Lower lobe of right lung (tissue), 2 donors: ENCODE data around the gene EIF2A. TPM values are rescaled to one million over a fixed set of nuclear protein-coding genes. Genes with fewer than 3 reads are reported as not detected.

Source experiments
- ATAC-seq, 2 donors: fragments of 200-7000 bp; cut with Tn5 transposase; one replicate each; pipeline ENCODE4 v1.9.1; 2020 to 2022; ENCODE audit warnings: mild to moderate bottlenecking in 2 of 2, moderate library complexity in 2 of 2
- DNase-seq: peaks from one replicate; pipeline ENCODE4 v3.0.0-alpha.2; 2020
- H3K27ac ChIP-seq: fragments of 200-600 bp; one replicate; pipeline ENCODE4 v1.8.0; 2022
- H3K27me3 ChIP-seq: fragments of 200-600 bp; one replicate; pipeline ENCODE4 v1.8.0; 2022; ENCODE audit warnings: low read depth
- H3K36me3 ChIP-seq: fragments of 200-600 bp; one replicate; pipeline ENCODE4 v1.8.0; 2022; ENCODE audit warnings: mild to moderate bottlenecking
- H3K4me1 ChIP-seq: fragments of 200-600 bp; one replicate; pipeline ENCODE4 v1.8.0; 2022
- H3K4me3 ChIP-seq: fragments of 200-600 bp; one replicate; pipeline ENCODE4 v1.8.0; 2022; ENCODE audit warnings: mild to moderate bottlenecking
- H3K9me3 ChIP-seq: fragments of 200-600 bp; one replicate; pipeline ENCODE4 v1.8.0; 2022
- CTCF ChIP-seq: fragments of 200-600 bp; IDR thresholded peaks from one replicate; pipeline ENCODE4 v1.8.0; 2022; ENCODE audit warnings: antibody characterized with exemption, mild to moderate bottlenecking
- intact Hi-C: fragments of 100-400 bp; cut with DNase I; formaldehyde crosslinking; loops from one replicate; pipeline ENCODE4 v1.11.0; 2022
- total RNA-seq: library from RNA; stranded (reverse); fragmentation: NEBNext Ultra II Directional; extraction: Animal tissue kit (Norgen Biotek cat#: 25700); gene quantifications from one replicate; pipeline ENCODE4 v1.2.1, GENCODE V29; 2021
- donor health status: DM: no; HTN: yes; CAD: no; lungs with severe emphysema.

EIF2A gene
- total RNA-seq, 1 donor from 2014 or later, result 91.9 TPM

GRCh38 chr3:150602426-150603152, 56.0 kb downstream of the EIF2A start:
- ATAC-seq, result peak in 1 of 2 donors; percentile 34
- no peaks in the 10 kb centered on the region for H3K9me3 ChIP-seq
- no peak for DNase-seq

GRCh38 chr3:150603153-150603979, 56.8 kb downstream of the EIF2A start, which contains the start of gene SELENOT:
Gene SELENOT, plus strand, starts transcription at chr3:150603321. Its CDS starts 42 bp downstream, at chr3:150603363.
- DNase-seq, result peak; percentile 94
- Histone ChIP-seq H3K9me3 (no peaks in the 10 kb centered on the region), H3K36me3 (no peaks in the 10 kb centered on the region), H3K4me1 (peaks cover 37% of the 10 kb centered on the region), H3K27ac (peak within 1 kb of the TSS; percentile 96), H3K4me3 (peak within 1 kb of the TSS; percentile 77), H3K27me3 (no peaks in the 10 kb centered on the region)
- peak; percentile 98 for ATAC-seq
- intact Hi-C loops, result no loop called here
- peak; percentile 30 for TF ChIP-seq CTCF

More at GRCh38 chr3:150602426-150603152, 56.0 kb downstream of the EIF2A start:
- H3K27me3 ChIP-seq, result no peaks in the 10 kb centered on the region
- peaks cover 33% of the 10 kb centered on the region for H3K4me1 ChIP-seq
- peak overlapping the region; percentile 96 for H3K27ac ChIP-seq
- H3K36me3 ChIP-seq, result no peaks in the 10 kb centered on the region
- TF ChIP-seq CTCF, result no peak
- intact Hi-C loops, result no loop called here
- H3K4me3 ChIP-seq, result peak overlapping the region; percentile 77

GRCh38 chr3:150603980-150604319, 57.4 kb downstream of the EIF2A start:
- DNase-seq, result no peak
- Histone ChIP-seq H3K4me1 (peaks cover 38% of the 10 kb centered on the region), H3K27me3 (no peaks in the 10 kb centered on the region), H3K36me3 (no peaks in the 10 kb centered on the region), H3K27ac (peak overlapping the region; percentile 96), H3K9me3 (no peaks in the 10 kb centered on the region), H3K4me3 (peak overlapping the region; percentile 77)
- no peak for TF ChIP-seq CTCF
- intact Hi-C loops, result no loop called here
- ATAC-seq, result peak in 1 of 2 donors; percentile 15

- Histone ChIP-seq H3K27ac (peak overlapping the region; percentile 39), H3K27me3 (no peaks in the 10 kb centered on the region), H3K4me3 (no peak overlapping the region), H3K9me3 (no peaks in the 10 kb centered on the region), H3K36me3 (no peaks in the 10 kb centered on the region), H3K4me1 (peaks cover 56% of the 10 kb centered on the region)
- DNase-seq (no peak), ATAC-seq (no peak)
- intact Hi-C loops, result no loop called here
- no peak for TF ChIP-seq CTCF
These were observed 59.5 kb downstream of the EIF2A start for GRCh38 chr3:150605998-150606641.

GRCh38 chr3:150607267-150608065, 60.9 kb downstream of the EIF2A start:
- intact Hi-C loops, result no loop called here
- ATAC-seq, result no peak

More at GRCh38 chr3:150607267-150608065, 60.9 kb downstream of the EIF2A start:
- no peak overlapping the region for H3K27ac ChIP-seq
- DNase-seq, result no peak
- no peaks in the 10 kb centered on the region for H3K9me3 ChIP-seq
- TF ChIP-seq CTCF, result no peak
- no peaks in the 10 kb centered on the region for H3K27me3 ChIP-seq
- H3K36me3 ChIP-seq, result peaks cover 10% of the 10 kb centered on the region
- H3K4me1 ChIP-seq, result peaks cover 57% of the 10 kb centered on the region
- no peak overlapping the region for H3K4me3 ChIP-seq
